ENCODE measurements around the gene LLGL2. TPM values are rescaled to one million over a fixed set of nuclear protein-coding genes. Genes with fewer than 3 reads are reported as not detected.

LLGL2 gene
- total and polyA plus RNA-seq, 10 donors, result 28.6 to 153 (median 80.0) TPM

DNA sequence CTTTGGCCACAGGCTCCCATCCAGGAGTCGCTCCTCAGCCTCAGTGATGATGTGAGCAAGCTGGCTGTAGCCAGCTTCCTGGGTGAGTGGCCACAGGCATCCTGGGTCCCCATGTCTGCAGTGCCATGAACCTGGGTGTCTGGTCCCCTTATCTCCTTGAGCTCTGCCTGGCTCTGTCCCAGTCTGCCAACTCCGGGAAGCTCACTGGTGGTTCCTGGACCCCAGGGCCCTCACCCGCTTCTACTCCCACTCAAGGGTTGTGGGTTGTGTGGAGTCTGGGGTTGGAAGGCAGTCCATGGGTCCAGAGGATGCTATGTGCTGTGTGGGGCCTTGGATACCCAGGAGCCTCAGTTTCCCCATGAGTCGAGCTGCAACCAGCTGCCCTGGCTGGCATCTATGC is 96.0 kb downstream of the LLGL2 start:
- DNase-seq, result no peak
- Histone ChIP-seq H3K4me3 (no peak overlapping the region), H3K27ac (no peak overlapping the region), H3K4me1 (peaks cover 0 to 3% (median 0%) of the 10 kb centered on the region in 6 donors), H3K9me3 (no peaks in the 10 kb centered on the region), H3K27me3 (replicated peaks in 1 of 7) (no peaks in the 10 kb centered on the region), H3K36me3 (peaks cover 0 to 100% (median 84%) of the 10 kb centered on the region in 6 donors)
- no peak for TF ChIP-seq POLR2AphosphoS5 (IDR thresholded peaks at IDR 0.05)
- TF ChIP-seq, protein P1, sequence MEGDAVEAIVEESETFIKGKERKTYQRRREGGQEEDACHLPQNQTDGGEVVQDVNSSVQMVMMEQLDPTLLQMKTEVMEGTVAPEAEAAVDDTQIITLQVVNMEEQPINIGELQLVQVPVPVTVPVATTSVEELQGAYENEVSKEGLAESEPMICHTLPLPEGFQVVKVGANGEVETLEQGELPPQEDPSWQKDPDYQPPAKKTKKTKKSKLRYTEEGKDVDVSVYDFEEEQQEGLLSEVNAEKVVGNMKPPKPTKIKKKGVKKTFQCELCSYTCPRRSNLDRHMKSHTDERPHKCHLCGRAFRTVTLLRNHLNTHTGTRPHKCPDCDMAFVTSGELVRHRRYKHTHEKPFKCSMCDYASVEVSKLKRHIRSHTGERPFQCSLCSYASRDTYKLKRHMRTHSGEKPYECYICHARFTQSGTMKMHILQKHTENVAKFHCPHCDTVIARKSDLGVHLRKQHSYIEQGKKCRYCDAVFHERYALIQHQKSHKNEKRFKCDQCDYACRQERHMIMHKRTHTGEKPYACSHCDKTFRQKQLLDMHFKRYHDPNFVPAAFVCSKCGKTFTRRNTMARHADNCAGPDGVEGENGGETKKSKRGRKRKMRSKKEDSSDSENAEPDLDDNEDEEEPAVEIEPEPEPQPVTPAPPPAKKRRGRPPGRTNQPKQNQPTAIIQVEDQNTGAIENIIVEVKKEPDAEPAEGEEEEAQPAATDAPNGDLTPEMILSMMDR (IDR thresholded peaks at IDR 0.05 in 8 of 11, conservative IDR thresholded peaks at IDR 0.05 in 3 of 11), result no peak
- no peak for TF ChIP-seq POLR2A (IDR thresholded peaks at IDR 0.05)
- WGBS, 5 donors, result 92 to 93% (median 92%) methylated on average over 2 to 4 of the region's 4 CpGs
- intact Hi-C loops (cut with DNase I; ENCODE audit: low total_unique reads), result no loop called here

DNA sequence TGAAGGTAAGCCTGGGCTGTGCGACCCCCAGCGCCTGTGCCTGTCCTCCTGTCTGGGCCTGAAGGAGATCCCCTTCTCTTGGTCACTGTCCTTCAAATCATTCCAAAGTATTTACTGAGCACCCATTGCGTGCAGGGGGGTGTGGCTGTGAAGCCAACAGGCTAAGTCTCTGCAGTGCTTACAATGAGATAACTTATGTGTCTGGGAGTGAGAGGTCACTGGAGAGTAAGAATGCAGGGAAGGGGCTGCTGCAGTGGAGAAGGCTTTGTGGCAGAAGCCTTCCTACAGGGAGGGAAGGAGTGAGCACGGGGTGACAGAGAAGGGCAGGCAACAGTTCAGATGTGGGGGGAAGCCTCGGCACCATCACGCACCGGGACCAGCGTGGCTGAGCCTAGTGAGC is 96.6 kb downstream of the LLGL2 start:
- peaks cover 0 to 100% (median 84%) of the 10 kb centered on the region in 6 donors for H3K36me3 ChIP-seq
- H3K27ac ChIP-seq, result no peak overlapping the region
- no peak overlapping the region for H3K4me3 ChIP-seq
- H3K9me3 ChIP-seq, result no peaks in the 10 kb centered on the region
- WGBS, 5 donors, result 78 to 94% (median 90%) methylated on average over 8 of the region's 8 CpGs
- H3K4me1 ChIP-seq, result peaks cover 0 to 5% (median 0%) of the 10 kb centered on the region in 6 donors
- peak in 2 of 3 donors; percentile 23 to 24 for TF ChIP-seq POLR2AphosphoS5 (IDR thresholded peaks at IDR 0.05)
- TF ChIP-seq POLR2A (IDR thresholded peaks at IDR 0.05), result no peak
- no peaks in the 10 kb centered on the region for H3K27me3 ChIP-seq (replicated peaks in 1 of 7)
- DNase-seq, result no peak
- intact Hi-C loops (cut with DNase I; ENCODE audit: low total_unique reads), result no loop called here

DNA sequence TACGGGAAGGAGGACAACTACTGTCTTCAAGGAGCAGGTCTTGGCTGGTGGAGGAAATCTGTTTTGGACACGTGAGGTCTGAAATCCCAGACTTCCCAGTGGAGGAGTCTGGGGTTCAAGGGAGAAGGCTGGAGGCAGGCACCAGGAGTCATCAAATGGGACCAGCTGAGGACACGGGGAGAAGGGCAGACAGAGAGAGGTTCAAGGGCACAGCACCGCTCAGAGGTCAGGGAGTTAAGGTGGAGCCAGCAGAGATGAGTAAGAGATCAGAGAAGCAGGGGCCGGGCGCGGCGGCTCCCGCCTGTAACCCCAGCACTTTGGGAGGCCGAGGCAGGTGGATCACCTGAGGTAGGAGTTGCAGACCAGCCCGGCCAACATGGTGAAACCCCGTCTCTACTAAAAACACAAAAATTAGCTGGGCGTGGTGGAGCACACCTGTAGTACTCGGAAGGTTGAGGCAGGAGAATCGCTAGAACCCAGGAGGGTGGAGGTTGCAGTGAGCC is 97.3 kb downstream of the LLGL2 start:
- Histone ChIP-seq H3K27me3 (replicated peaks in 1 of 7) (no peaks in the 10 kb centered on the region), H3K4me3 (no peak overlapping the region), H3K27ac (no peak overlapping the region), H3K36me3 (peaks cover 0 to 100% (median 82%) of the 10 kb centered on the region in 6 donors), H3K9me3 (no peaks in the 10 kb centered on the region), H3K4me1 (peaks cover 0 to 5% (median 0%) of the 10 kb centered on the region in 6 donors)
- 84 to 93% (median 90%) methylated on average over 15 of the region's 15 CpGs for whole genome bisulfite sequencing, 5 donors
- no peak for TF ChIP-seq POLR2AphosphoS5 (IDR thresholded peaks at IDR 0.05)
- TF ChIP-seq POLR2A (IDR thresholded peaks at IDR 0.05), result no peak
- DNase-seq, result no peak
- intact Hi-C loops (cut with DNase I; ENCODE audit: low total_unique reads), result no loop called here

DNA sequence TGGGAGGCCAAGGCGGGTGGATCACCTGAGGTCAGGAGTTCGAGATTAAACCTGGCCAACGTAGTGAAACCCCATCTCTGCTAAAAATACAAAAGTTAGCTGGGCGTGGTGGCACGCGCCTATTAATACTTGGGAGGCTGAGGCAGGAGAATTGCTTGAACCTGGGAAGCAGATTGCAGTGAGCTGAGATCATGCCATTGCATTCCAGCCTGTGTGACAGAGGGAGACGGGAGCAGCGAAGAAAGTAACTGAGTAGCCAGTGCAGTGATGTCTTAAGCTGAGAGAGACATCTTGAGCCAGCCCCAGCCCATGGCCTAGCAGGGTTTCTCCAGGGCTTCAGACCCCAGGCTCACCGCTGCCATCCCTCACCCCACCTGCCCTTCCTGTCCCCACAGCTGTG is 97.9 kb downstream of the LLGL2 start:
- H3K9me3 ChIP-seq, result no peaks in the 10 kb centered on the region
- no peak overlapping the region for H3K27ac ChIP-seq
- intact Hi-C loops (cut with DNase I; ENCODE audit: low total_unique reads), result no loop called here
- H3K36me3 ChIP-seq, result peaks cover 0 to 100% (median 77%) of the 10 kb centered on the region in 6 donors
- WGBS, 5 donors, result 80 to 92% (median 89%) methylated on average over 9 of the region's 9 CpGs
- TF ChIP-seq POLR2A (IDR thresholded peaks at IDR 0.05), result no peak
- TF ChIP-seq POLR2AphosphoS5 (IDR thresholded peaks at IDR 0.05), result no peak
- TF ChIP-seq, protein P1 (IDR thresholded peaks at IDR 0.05 in 8 of 11, conservative IDR thresholded peaks at IDR 0.05 in 3 of 11), result no peak
- no peak for DNase-seq
- H3K4me1 ChIP-seq, result peaks cover 0 to 5% (median 0%) of the 10 kb centered on the region in 6 donors
- no peaks in the 10 kb centered on the region for H3K27me3 ChIP-seq (replicated peaks in 1 of 7)
- no peak overlapping the region for H3K4me3 ChIP-seq

DNA sequence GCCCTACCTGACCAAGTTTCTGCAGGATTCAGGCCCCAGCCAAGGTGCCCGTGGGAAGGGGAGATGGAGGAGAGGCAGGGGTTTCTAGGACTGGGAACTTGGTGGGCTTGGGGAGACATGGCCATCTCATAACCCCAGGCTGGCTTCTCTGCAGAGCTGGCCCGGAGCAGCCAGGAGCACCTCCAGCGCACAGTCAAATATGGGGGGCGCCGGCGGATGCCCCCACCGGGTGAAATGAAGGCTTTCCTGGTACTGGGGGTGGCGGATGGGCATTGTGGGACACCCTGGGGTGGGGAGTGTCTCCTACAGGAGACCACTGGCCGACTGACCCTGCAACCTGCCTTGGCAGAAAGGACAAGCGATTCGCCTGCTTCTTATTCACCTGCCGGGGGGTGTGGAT is 98.5 kb downstream of the LLGL2 start:
- TF ChIP-seq, protein P1 (IDR thresholded peaks at IDR 0.05 in 8 of 11, conservative IDR thresholded peaks at IDR 0.05 in 3 of 11), result no peak
- TF ChIP-seq POLR2A (IDR thresholded peaks at IDR 0.05) (no peak), POLR2AphosphoS5 (IDR thresholded peaks at IDR 0.05) (no peak)
- Histone ChIP-seq H3K4me3 (no peak overlapping the region), H3K4me1 (peaks cover 0 to 5% (median 0%) of the 10 kb centered on the region in 6 donors), H3K9me3 (no peaks in the 10 kb centered on the region), H3K36me3 (peaks cover 0 to 100% (median 72%) of the 10 kb centered on the region in 6 donors), H3K27ac (no peak overlapping the region), H3K27me3 (replicated peaks in 1 of 7) (no peaks in the 10 kb centered on the region)
- DNase-seq, result no peak
- WGBS, 5 donors, result 88 to 92% (median 90%) methylated on average over 4 to 12 of the region's 12 CpGs
- intact Hi-C loops (cut with DNase I; ENCODE audit: low total_unique reads), result no loop called here

Small RNAs within 50 kb of the gene (microRNA-seq; reads per million reads assigned to microRNA genes)
- gene MIR6785, result 0.28 to 0.36 (median 0.35) reads per million in 3 donors

Other genes with a start within 250 kb of the LLGL2 start
- 10 to 100 TPM; 12.4 to 32.5 (median 19.1) TPM for gene SLC25A19, start 236.3 kb upstream of the LLGL2 start, total RNA-seq
- gene SLC25A19, start 236.3 kb upstream of the LLGL2 start, polyA plus RNA-seq, result 10 to 100 TPM; 18.5 to 21.2 (median 19.2) TPM
- gene GRB2, start 120.0 kb upstream of the LLGL2 start, total RNA-seq, result 100 to 1,000 TPM; 180 to 352 (median 238) TPM
- gene GRB2, start 120.0 kb upstream of the LLGL2 start, polyA plus RNA-seq, result 100 to 1,000 TPM in 1 of 3 donors, 10 to 100 TPM in 2; 66.8 to 117 (median 85.2) TPM
- 100 to 1,000 TPM in 1 of 7 donors, 10 to 100 TPM in 6; 66.6 to 101 (median 94.1) TPM for gene TMEM94, start 69.1 kb upstream of the LLGL2 start, total RNA-seq
- 10 to 100 TPM; 24.8 to 77.8 (median 59.5) TPM for gene TMEM94, start 69.1 kb upstream of the LLGL2 start, polyA plus RNA-seq
- 100 to 1,000 TPM in 3 of 7 donors, 10 to 100 TPM in 4; 33.5 to 135 (median 51.1) TPM for gene CASKIN2, start 10.2 kb upstream of the LLGL2 start, total RNA-seq
- 10 to 100 TPM in 1 of 3 donors, 1 to 10 TPM in 2; 4.7 to 27.8 (median 6.2) TPM for gene CASKIN2, start 10.2 kb upstream of the LLGL2 start, polyA plus RNA-seq
- 10 to 100 TPM; 31.0 to 58.1 (median 35.4) TPM for gene TSEN54, start 9.2 kb upstream of the LLGL2 start, total RNA-seq
- gene TSEN54, start 9.2 kb upstream of the LLGL2 start, polyA plus RNA-seq, result 10 to 100 TPM; 40.8 to 87.8 (median 68.9) TPM
- 100 to 1,000 TPM; 203 to 569 (median 292) TPM for gene MYO15B, start 62.1 kb downstream of the LLGL2 start, total RNA-seq
- 100 to 1,000 TPM; 123 to 551 (median 402) TPM for gene MYO15B, start 62.1 kb downstream of the LLGL2 start, polyA plus RNA-seq
- gene SMIM5, start 107.7 kb downstream of the LLGL2 start, total RNA-seq, result 1 to 10 TPM; 2.1 to 5.1 (median 3.4) TPM
- 1 to 10 TPM; 3.0 to 4.7 (median 4.7) TPM for gene SMIM5, start 107.7 kb downstream of the LLGL2 start, polyA plus RNA-seq
- 10 to 100 TPM; 25.7 to 51.0 (median 37.6) TPM for gene RECQL5, start 141.5 kb downstream of the LLGL2 start, total RNA-seq
- gene RECQL5, start 141.5 kb downstream of the LLGL2 start, polyA plus RNA-seq, result 10 to 100 TPM; 28.2 to 48.8 (median 47.4) TPM
- gene SAP30BP, start 141.6 kb downstream of the LLGL2 start, total RNA-seq, result 100 to 1,000 TPM in 3 of 7 donors, 10 to 100 TPM in 4; 71.6 to 110 (median 82.1) TPM
- 10 to 100 TPM; 53.8 to 76.7 (median 70.4) TPM for gene SAP30BP, start 141.6 kb downstream of the LLGL2 start, polyA plus RNA-seq
- 100 to 1,000 TPM in 3 of 7 donors, 10 to 100 TPM in 4; 80.4 to 205 (median 90.1) TPM for gene ITGB4, start 195.8 kb downstream of the LLGL2 start, total RNA-seq
- 10 to 100 TPM; 16.6 to 49.9 (median 30.1) TPM for gene ITGB4, start 195.8 kb downstream of the LLGL2 start, polyA plus RNA-seq
- gene GALK1, start 239.5 kb downstream of the LLGL2 start, total RNA-seq, result 10 to 100 TPM; 23.5 to 45.1 (median 33.5) TPM
- gene GALK1, start 239.5 kb downstream of the LLGL2 start, polyA plus RNA-seq, result 10 to 100 TPM; 34.2 to 45.9 (median 37.0) TPM